Measurements from ENCODE around the gene GLS.
A peak's percentile ranks its signal among the peaks of the same experiment; 100 is the strongest.
"Not testable (repeated sequence)": the region's sequence is repeated elsewhere in the genome, so short reads cannot be mapped to it uniquely, and the experiment has no call there.

Gene GLS

DNA sequence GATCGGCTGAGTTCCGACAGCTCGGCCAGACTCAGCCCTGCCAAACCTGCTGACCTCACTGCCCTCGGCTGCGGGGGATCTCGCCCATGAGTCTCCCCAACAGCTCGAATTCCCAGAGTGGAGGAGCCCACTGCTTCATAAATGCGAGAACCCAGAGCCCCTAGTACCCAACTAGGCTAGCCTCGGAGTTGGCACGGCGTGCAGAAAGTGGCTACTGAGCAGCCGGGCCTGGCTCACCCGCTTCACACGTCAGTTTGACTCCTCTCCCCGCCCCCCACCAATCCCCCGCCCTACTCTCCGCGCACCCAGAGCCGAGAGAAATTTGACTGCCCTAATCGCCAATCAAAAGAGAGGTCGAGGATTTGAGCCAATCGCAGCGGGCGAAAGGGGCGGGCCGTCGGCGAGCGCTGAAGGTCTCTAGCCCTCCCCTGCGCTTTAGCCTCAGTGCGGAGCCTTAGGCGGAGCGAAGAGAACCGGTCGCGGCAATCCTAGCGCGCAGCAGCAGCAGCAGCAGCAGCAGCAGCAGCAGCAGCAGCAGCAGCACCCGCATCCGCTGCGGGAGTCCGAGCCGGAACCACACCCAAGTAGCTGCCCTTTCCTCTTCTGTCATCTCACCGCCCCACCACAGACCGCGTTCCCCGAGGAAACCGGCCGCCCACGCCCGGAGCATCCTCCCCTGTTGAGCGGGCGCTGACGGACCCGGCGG lies at the start of gene GLS:
Gene GLS, plus strand, starts transcription at position 444 of the 706 bp plus-strand sequence. CDS start 264 bp downstream, outside the sequence.
- peak; percentile 88 for DNase-seq

DNA sequence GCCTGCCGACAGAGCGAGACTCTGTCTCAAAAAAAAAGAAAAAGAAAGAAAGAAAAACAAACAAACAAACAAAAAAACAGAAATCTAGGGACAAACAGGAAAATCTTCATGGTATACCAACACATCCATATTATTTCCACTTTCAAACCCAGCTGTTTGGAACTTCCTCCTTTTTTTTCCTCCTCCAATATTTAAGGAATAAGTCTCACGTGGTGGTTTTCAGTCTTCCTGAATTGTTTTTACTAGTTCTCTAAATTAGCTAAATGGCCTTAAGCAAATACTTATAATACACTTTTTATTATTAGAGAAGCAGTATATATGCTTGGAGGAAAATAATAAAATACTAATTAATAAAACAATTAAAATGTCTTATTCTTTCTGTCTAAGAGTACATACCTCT lies 48.7 kb upstream of the GLS start:
- no peak for DNase-seq

DNA sequence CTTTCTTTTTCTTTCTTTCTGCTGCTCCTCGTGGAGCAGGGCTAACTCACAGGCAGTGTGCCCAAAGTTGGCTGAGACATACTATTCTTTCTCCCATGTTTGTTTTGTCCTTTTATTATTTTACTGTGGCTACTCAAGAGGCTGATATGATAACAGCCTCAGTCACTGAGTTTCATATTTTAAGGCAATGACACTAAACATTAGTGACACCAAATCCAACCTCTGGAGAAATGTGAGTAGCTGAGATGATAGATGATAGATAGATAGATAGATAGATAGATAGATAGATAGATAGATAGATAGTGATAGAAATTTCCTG lies 45.8 kb upstream of the GLS start:
- no peak for DNase-seq

DNA sequence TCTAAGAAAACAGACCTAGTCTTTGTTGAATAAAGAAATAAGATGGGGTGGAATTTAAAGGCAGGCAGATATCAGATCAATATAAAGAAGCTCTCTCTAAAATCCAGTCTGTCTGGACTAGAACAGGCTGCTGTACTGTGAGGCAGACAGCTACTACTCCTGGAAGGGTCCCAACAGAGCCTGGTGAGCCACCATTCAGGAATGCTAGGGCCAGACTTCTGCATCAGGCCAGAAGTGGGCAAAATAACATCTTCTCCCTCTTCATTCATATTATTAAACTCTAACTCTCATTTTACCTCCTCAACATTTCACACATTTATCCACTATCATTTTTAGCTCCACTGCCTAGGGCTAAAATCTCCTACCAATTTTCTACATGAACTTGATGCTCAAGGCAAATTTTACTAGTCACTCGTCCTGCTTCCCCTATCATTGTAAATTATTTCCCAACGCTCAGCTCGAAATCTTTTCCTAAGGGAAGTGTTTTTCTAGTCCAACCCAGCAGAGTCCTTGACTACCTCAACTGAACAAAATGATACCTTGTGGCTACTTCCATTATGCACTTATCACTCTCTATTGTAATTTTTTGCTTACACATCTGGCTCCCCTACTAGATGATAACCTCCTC lies 45.2 kb upstream of the GLS start:
- no peak for DNase-seq

DNA sequence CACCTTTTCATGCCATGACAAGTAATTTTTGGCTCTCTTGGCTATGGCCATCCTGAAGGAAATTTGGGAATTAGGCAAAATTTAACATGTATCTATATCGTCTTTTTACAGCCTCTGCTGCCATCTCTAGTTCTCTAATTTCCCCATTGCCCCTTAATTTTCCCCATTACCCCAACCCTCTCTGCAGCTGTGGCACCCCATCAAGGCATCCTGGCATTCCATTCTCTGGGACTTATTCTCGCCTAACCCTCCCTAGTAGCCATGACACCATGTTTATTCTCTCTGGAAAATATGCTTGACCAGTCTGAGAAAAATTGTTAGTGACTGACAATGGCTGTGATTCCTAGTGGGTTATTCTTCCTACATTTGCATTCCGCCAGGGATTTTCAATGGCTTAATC lies 43.9 kb upstream of the GLS start:
- DNase-seq = no peak

DNA sequence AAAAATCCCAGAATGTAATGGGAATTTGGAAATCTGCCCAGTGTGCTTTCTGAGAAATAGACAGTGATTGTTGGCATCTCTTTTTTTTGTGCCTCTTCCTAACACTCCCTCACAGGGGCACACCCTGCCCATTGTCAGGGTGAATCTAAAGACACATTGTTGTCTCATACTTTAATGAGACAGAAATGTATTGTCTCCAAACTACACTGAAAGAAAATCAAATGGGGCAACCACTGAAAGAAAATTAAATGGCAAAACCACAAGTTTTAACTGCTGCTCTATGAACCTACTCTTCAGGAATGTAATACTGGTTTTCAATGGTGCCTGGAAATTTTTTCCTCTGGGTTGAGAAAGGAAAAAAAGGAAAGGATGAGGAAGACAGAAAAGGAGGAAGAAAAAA lies 43.2 kb upstream of the GLS start:
- no peak for DNase-seq

DNA sequence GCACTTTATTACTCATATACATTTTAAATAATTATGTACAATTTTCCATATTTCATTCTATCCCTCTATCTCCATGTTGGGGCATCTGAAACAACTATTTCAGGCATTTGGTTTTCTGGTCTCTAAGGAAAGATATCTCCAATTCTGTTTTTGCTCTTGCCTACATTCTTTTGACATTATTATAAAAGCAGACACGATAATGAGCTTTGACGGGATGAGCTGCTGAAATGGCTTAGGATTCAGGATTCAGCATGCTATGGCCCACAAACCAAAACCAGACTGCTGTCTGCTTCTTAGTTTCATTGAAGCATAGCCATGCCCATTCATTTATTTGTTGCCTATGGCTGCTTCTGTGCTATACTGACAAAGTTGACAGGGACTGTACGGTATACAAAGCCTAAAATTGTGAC lies 42.7 kb upstream of the GLS start:
- DNase-seq = no peak

DNA sequence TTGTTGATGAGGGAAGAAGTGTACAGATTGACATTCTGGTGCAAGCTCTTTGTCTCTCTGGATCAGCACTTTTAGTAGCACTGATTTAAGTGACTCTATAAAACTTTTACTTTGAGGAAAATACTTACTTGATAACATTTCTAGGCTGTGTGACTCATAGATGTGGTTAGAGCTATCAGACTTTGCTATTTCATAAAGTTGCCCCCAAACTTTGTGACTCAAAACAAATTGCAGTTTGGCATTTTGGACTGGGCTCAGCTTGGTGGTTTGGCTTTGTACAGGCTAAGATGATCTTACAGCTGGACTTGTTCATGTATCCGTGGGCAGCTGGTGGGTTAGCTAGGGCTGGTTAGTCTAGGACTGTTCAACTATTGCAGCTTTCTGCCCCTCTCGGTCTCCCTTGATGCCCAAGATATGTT lies 42.1 kb upstream of the GLS start:
- no peak for DNase-seq

DNA sequence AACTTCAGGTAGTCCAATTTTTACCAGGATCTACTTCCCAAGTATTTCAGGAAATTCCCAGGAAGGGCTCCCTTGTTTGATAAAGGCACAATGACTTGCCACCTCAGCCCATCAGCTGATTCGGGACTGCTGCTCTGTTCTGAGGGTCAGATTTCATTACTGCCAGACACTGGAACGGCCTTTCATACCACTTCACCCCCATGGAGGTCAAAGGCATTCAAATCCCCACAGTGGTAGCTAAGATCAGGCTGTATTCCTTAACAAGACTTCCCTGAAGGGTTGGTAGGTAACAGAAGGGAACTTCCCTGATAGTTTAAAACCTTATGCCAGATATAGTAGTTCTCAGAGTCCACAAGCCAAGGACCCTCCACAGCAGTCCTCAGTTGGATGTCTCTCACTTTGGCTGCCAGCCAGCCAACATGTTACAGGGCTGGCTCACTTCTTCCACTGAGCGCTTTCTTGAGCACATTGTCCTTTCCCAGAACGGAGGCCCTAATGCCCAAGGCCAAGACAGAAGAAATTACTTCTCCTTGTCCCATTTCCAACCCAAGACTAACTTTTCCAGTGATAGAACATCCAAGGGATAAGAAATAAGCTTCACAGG lies 40.0 kb upstream of the GLS start:
- DNase-seq = no peak

DNA sequence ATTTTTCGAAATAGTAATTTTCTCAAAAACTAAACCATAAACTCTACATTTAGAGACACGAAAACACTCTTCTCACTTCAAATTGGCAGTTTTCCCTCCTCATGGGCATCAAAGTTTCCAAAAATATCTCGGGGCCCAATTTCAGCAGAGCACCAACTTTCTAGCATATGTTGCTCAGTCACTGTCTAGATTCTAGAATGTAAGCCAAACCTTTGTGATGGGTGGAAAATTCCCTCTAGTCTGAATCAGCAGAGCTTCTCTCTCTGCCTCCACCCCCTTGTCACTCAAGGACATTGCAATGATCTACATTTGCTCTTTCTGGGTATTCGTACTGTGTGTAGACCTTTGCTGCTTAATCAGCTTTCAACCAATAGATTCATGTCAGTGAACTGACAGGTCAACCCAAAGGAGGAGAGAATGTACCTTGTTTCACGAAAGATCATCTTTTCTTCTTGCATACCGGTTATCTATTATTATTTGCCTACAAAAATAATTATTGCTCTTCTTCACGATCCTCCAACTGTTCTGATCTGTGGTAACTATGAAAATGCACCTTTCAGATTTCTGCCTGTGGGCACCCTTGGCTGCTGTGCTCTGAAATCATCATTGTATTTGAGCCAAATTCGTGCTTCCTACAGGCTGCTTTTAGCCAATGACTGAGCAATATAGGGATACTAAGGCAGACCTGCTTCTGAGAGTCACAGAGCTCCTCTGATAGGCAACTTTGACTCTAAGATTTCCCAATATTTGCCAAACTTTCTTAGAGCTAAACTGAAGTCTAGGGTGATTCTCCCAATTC lies 38.7 kb upstream of the GLS start:
- no peak for DNase-seq

DNA sequence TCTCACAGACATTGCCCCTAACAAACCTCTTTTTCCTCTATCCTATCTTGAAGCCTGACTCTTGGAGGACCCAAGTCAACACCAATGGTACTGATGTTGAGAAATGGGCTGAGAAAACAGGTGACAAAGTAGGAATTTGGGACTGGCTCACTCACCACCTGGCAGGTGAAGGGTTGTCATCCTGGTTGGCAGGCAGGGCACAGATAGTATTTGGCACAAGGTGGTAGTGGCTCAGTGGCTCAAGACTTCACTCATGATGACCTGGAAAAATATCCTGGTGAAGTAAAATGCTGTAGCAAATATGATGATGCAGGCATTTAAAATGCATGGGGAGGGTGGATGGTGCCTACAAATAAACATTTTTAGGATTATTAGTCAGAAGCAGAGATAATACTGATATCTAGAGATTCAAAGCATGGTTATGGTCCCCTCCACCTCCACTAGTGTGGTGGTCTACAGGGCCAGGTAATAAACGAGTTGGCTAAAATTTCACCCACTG lies 38.0 kb upstream of the GLS start:
- no peak for DNase-seq

DNA sequence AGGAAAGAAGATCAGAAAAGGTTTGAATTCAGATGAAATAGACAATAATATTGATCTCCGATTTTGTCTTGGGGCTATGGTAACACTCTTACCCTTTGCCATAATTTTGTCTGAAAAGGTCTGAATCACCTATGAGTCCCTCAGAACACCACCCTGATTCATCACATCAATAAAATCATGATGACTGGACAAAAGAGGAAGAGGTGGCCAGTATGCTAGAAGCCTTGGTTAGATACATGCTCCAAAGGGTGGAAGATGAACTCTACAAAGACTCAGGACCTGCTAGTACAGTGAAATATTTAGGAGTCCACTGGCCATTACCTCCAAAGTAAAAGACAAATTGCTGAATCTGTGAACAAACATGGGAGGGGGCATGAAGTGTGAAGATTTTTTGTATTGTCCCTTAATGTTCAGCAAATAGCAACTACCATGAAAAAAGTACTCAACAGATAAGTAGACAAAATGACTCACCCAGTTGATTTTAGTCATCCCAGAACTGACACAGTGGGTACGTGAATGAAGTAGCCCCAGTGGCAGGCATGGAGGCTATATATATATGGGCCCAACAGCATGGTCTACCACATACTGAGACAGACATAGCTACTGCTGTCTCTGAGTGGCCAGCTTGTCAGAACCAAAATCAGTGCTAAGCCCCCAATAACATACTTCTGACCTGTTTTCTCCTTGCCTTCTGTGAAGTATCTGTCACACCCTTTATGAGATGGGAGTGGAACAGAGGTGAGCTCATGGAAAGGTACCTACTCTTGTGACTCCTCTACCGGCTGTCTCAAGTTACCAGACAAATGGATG lies 36.5 kb upstream of the GLS start:
- no peak for DNase-seq

DNA sequence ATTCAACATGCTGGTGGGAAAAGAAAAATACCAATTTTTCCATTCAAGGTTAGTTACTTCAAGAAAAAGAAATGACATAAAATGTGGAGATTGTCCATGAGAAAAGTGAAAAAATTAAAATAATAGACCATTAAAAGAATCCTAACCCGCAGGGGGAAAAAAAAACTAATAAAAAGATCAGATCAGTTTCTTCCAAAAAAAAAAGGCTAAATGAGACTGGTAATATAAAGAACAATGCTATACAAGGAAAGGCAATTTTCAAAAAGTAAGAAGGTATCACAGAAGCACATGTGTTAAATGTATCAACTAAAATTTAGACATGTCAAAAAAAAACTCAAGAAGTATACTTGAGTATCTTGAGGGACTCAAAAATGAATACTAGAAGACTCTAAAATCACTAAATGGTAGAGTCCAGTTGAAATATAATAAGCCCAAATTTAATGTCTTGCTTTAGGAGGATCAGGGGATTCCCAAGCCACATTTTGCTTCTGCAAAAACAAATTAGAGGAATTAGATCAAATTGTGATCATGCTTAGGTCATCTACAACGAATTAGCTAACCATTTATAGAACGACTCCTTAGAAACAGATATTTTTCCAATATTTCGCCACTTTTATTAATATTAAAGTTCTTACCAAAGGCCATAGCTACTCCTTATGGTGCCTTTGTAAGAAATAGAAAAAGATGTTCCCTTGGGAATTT lies 35.8 kb upstream of the GLS start:
- no peak for DNase-seq

DNA sequence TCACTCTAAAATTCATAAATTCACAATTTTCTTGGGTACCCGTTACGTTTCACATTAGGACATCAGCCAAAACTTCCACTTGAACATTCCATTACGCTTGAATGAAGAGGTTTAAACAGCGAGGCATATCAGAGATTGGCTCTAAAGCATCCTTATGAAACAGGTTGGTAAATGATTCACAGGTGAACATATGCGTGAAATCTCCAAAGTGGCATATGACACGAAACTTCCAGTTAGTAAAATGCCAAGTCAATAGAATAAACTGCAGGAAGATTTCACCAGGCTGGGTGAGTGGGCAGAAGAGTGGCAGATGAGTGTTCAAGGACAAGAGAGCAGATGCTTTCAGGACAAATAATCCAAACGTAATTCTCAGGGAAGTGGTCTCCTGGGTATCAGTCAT lies 33.9 kb upstream of the GLS start:
- DNase-seq = no peak

DNA sequence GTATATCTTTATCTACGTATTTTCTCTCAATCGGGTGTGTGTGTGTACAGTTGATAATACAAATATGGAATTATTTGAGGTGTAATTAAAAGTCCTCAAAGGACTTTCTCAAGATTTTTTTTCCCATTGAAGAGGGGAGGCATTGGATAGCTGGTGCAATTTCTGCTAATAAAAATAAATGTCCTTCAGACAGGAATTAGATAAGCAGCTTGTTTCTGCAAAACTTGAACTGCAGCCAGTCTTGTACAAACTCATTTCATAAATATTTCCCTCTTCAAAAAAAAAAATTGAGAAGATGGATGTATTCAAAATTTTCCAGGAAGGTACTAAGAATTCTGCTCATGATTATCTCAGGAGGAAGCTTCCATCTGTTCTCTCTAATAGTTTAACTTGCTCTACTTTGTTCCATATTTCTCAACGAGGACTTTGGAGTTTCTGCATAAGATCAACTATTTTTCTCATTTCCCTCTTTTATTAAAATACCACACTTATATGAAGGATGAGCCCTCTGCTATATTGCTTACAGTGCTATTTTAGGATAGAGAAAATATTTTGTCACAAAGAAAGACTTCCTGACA lies 33.0 kb upstream of the GLS start:
- DNase-seq = no peak

DNA sequence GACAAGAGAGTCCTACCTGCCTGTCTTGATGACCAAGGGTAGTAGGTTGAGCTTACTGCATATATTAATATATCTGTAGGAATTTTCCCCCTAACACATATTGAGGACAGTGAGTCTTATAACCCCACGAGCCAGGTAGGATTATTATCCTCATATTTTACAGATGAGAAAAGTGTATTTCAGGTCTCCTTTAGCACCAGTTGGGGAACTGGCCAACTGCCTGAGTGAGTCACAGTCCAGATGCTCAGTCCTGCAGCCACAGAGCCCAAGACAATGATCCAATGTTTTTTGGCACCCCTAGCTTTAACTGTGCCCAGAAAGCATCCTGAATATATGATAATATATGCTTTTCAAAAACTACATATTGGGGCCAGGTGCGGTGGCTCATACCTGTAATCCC lies 30.8 kb upstream of the GLS start:
- no peak for DNase-seq

DNA sequence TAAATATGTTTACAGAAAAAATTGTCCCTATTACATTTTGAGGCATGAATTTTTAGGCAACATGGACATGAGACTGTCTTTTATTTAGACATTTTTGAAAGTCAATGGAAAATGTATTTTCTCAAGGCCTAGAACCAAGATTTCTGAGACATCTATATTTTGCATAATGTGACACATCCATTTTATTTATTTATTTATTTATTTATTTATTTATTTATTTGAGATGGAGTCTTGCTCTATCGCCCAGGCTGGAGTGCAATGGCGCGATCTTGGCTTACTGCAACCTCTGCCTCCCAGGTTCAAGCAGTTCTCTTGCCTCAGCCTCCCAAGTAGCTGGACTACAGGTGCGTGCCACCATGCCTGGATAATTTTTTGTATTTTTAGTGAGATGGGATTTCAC lies 27.6 kb upstream of the GLS start:
- not testable (repeated sequence) for DNase-seq

DNA sequence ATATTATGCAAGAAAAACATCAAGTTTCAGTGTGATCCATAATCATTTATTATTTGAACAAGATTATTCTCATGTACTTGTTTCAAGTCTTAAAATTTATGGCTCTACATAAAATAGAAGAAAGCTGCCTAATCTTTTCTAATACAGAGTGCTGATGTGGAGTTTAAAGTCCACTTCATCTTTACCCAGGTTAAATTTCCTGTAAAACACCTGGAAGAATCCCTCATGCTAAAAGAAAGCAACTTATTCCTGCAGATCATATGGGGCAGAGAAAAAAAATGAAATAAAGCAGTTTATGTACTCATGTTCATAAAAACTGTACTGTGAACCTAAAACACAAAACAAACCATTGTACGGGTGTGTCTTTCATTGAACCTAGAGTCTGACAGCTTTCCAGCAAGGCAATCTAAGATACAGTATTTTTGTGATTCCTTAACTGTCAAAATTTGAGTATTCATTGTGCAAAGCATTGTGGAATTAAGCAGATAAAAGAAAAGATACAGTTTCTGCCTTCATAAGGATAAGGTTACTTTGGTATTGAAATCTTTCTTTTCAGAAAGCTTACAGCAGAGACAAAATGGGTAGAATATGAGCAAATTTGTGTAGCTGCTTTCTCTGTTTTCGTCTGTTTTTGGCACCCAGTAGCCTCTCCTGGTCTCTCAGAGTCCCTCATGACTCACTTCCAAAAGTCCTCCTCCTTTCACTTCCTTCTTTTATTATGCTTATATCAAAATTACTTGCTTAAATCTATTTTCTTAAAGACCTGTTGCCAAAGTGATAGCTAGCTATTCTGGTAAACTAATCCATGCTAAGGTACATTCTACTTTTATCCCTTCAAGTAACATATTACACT lies 26.9 kb upstream of the GLS start:
- DNase-seq = no peak

DNA sequence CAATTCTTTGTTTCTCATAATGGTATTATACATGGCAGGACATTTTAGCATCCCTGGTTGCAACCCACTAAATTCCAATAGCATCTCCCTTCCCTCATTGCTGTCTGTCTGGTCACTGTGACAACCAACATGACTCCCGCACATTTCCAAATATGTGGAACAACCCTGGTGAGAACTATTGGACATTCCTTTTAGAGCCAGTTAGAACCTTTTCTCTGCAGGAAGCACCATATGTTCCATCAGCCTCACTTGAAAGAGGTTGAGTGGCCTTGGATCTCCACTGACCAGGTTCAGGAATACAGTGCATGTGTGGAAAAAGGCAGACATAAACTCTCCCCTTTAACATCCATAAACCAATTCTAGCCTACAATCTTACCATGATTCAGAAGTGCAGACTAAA lies 25.9 kb upstream of the GLS start:
- DNase-seq = no peak

DNA sequence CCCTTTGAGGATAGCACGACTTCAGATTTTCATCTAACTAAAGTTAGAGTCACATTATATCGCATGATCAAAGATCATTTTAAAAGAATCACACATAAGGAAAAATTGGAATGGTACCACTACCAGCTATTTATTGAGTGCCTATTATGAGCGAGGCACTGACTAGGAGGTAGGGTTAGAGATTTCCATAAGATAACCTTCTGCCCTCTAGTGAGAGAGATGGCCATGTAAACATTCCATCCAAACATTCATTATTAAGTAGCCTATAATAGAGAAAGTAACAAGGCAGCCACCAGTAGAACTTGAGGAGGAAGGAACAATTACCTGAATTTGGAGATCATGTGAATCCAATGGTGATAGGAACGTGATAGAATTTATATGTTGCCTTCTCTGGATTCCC lies 25.4 kb upstream of the GLS start:
- DNase-seq = no peak

DNA sequence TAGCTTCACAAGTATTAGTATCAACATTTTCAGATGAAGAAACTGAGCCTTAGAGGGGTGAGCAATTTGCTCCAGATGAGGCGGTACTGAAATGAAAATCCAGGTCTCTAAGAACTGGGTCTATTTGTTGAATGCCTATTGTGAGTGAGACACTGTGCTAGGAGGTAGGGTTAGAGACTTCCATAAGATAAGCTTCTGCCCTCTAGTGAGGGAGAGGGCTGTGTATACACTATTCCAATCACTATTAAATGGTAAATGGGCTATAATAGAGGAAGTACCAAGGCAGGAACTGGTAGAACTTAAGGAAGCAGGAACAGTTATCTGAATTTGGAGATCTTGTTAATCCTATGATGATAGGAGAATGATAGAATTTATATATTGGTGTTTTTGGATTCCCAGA lies 23.6 kb upstream of the GLS start:
- DNase-seq = no peak

All from activated T-cell treated with anti-CD3 and anti-CD28 coated beads for 4 hours (primary cell).